Measurements from ENCODE around the gene TM4SF18. TPM values are rescaled to one million over a fixed set of nuclear protein-coding genes. Genes with fewer than 3 reads are reported as not detected.
"Not testable (repeated sequence)": the region's sequence is repeated elsewhere in the genome, so short reads cannot be mapped to it uniquely, and the experiment has no call there.

The TM4SF18 gene
- polyA plus RNA-seq, 1 of the 3 experiments (the other 2 are of a cell fraction) = 0.30 TPM

GRCh38 chr3:149339931-149340309, 6.5 kb upstream of the TM4SF18 start (continued):
- TF ChIP-seq REST (IDR thresholded peaks at IDR 0.05; ENCODE audit: low read depth, low read length) (peak; percentile 66; the same call in 1 of the 2 replicates), PBX3 (IDR thresholded peaks at IDR 0.05) (peak; percentile 64), CHD2 (IDR thresholded peaks at IDR 0.05; ENCODE audit: low read length, partially characterized antibody) (no peak), RXRA (IDR thresholded peaks at IDR 0.05; ENCODE audit: borderline replicate concordance, low read depth) (peak; percentile 82; the same call in 1 of the 2 replicates), NFIC (IDR thresholded peaks at IDR 0.05; ENCODE audit: borderline replicate concordance) (peak; percentile 73; the same call in 1 of the 2 replicates), MEF2A (IDR thresholded peaks at IDR 0.05; ENCODE audit: borderline replicate concordance, low read depth) (peak; percentile 98), IRF3 (IDR thresholded peaks at IDR 0.05; ENCODE audit: low read depth, low read length) (no peak)

GRCh38 chr3:149337486-149337885, 4.0 kb upstream of the TM4SF18 start:
- H3K9ac ChIP-seq; H3K9me2 ChIP-seq; H3K27ac ChIP-seq (ENCODE audit: low read depth in 2 of 2, low read length in 1 of 2); H3K79me2 ChIP-seq (ENCODE audit: insufficient read depth); H3K36me3 ChIP-seq (replicated peaks in 1 of 2; ENCODE audit: control insufficient read depth in 1 of 2, insufficient read depth in 2 of 2, low read length in 1 of 2); H3K27me3 ChIP-seq (ENCODE audit: insufficient read depth); H3K4me2 ChIP-seq; CTCF ChIA-PET; H4K20me1 ChIP-seq (ENCODE audit: insufficient read depth); H3K4me3 ChIP-seq (ENCODE audit: low read depth in 2 of 2, low read length in 1 of 2); H3K9me3 ChIP-seq; POLR2A ChIA-PET; DNase-seq; H2AFZ ChIP-seq (ENCODE audit: low read depth): not testable (repeated sequence)
- WGBS (ENCODE audit: low lambda C conversion rate) = 54% methylated on average over 1 of the region's 1 CpG
- Histone ChIP-seq H3K4me1 (ENCODE audit: control insufficient read depth in 1 of 2, insufficient read depth in 2 of 2, low read depth in 1 of 2, low read length in 1 of 2) (peaks cover 0 to 31% of the 10 kb centered on the region in 2 experiments; a peak in 3 of 4 replicates), H3F3A (replicated peaks; ENCODE audit: insufficient read depth) (peaks cover 32% of the 10 kb centered on the region)

- Histone ChIP-seq H3K27me3 (ENCODE audit: insufficient read depth) (no peaks in the 10 kb centered on the region), H3K9ac (no peak overlapping the region), H3K27ac (ENCODE audit: low read depth in 2 of 2, low read length in 1 of 2) (no peak overlapping the region), H3K9me3 (no peaks in the 10 kb centered on the region), H3K9me2 (no peaks in the 10 kb centered on the region), H3K4me3 (ENCODE audit: low read depth in 2 of 2, low read length in 1 of 2) (no peak overlapping the region), H3K36me3 (replicated peaks in 1 of 2; ENCODE audit: control insufficient read depth in 1 of 2, insufficient read depth in 2 of 2, low read length in 1 of 2) (no peaks in the 10 kb centered on the region), H2AFZ (ENCODE audit: low read depth) (no peak overlapping the region), H3F3A (replicated peaks; ENCODE audit: insufficient read depth) (peaks cover 27% of the 10 kb centered on the region), H4K20me1 (ENCODE audit: insufficient read depth) (no peaks in the 10 kb centered on the region), H3K4me2 (no peak overlapping the region), H3K79me2 (ENCODE audit: insufficient read depth) (no peaks in the 10 kb centered on the region), H3K4me1 (ENCODE audit: control insufficient read depth in 1 of 2, insufficient read depth in 2 of 2, low read depth in 1 of 2, low read length in 1 of 2) (peaks cover 0 to 34% of the 10 kb centered on the region in 2 experiments; a peak in 3 of 4 replicates)
- no peak for DNase-seq
- CTCF ChIA-PET = interaction anchor here (1.0 kb wide), 1 partner anchor 216 kb away, joined by 3 read pairs; no protein-coding TSS in a partner anchor
- TF ChIP-seq NRF1 (IDR thresholded peaks at IDR 0.05; ENCODE audit: low read depth, low read length) (no peak), RFX5 (IDR thresholded peaks at IDR 0.05; ENCODE audit: low read length) (no peak), TCF12 (IDR thresholded peaks at IDR 0.05) (no peak), JUND (IDR thresholded peaks at IDR 0.05) (no peak), FOXM1 (IDR thresholded peaks at IDR 0.05; ENCODE audit: low read depth) (no peak), FOSL2 (IDR thresholded peaks at IDR 0.05; ENCODE audit: borderline replicate concordance, low read depth) (no peak), SMC3 (IDR thresholded peaks at IDR 0.05; ENCODE audit: low read depth, low read length) (no peak), USF1 (IDR thresholded peaks at IDR 0.05; ENCODE audit: borderline replicate concordance, low read depth) (no peak), PBX3 (IDR thresholded peaks at IDR 0.05) (no peak), TAF1 (IDR thresholded peaks at IDR 0.05; ENCODE audit: borderline replicate concordance, low read depth, low read length) (no peak)
- POLR2A ChIA-PET = no interaction called here
Measured at GRCh38 chr3:149336925-149337324, 3.5 kb upstream of the TM4SF18 start.
